ENCODE results near the gene SPARC.
A peak's percentile ranks its signal among the peaks of the same experiment; 100 is the strongest.

The SPARC gene

GRCh38 chr5:151657114-151657513 is 29.6 kb downstream of the SPARC start:
- no peak for DNase-seq

- no peak for DNase-seq
Measured at GRCh38 chr5:151656311-151656710, 30.4 kb downstream of the SPARC start.

- DNase-seq: peak; percentile 68
Measured at GRCh38 chr5:151651997-151652645, 34.6 kb downstream of the SPARC start.

- no peak for DNase-seq
Measured at GRCh38 chr5:151648988-151649387, 37.7 kb downstream of the SPARC start.

GRCh38 chr5:151648089-151648488 is 38.6 kb downstream of the SPARC start:
- no peak for DNase-seq

- no peak for DNase-seq
Measured at GRCh38 chr5:151647320-151647861, 39.3 kb downstream of the SPARC start.

- DNase-seq: no peak
Measured at GRCh38 chr5:151646334-151646733, 40.4 kb downstream of the SPARC start.

GRCh38 chr5:151643388-151643787 is 43.3 kb downstream of the SPARC start:
- no peak for DNase-seq

GRCh38 chr5:151642472-151643140 is 44.1 kb downstream of the SPARC start:
- no peak for DNase-seq

GRCh38 chr5:151638619-151639018 is 48.1 kb downstream of the SPARC start:
- no peak for DNase-seq

- DNase-seq: no peak
Measured at GRCh38 chr5:151637676-151638075, 49.0 kb downstream of the SPARC start.

GRCh38 chr5:151633892-151634291 is 52.8 kb downstream of the SPARC start:
- DNase-seq: no peak

- DNase-seq: no peak
Measured at GRCh38 chr5:151632941-151633340, 53.8 kb downstream of the SPARC start.

- DNase-seq: no peak
Measured at GRCh38 chr5:151632524-151632923, 54.2 kb downstream of the SPARC start.

GRCh38 chr5:151631941-151632340 is 54.8 kb downstream of the SPARC start:
- no peak for DNase-seq

GRCh38 chr5:151630088-151630487 is 56.6 kb downstream of the SPARC start:
- no peak for DNase-seq

GRCh38 chr5:151628112-151628823 is 58.4 kb downstream of the SPARC start:
- DNase-seq: peak; percentile 17

GRCh38 chr5:151627650-151628049 is 59.1 kb downstream of the SPARC start:
- no peak for DNase-seq

- no peak for DNase-seq
Measured at GRCh38 chr5:151625285-151625684, 61.4 kb downstream of the SPARC start.

GRCh38 chr5:151624476-151624875 is 62.2 kb downstream of the SPARC start:
- DNase-seq: no peak

- DNase-seq: no peak
Measured at GRCh38 chr5:151622367-151623088, 64.2 kb downstream of the SPARC start.

GRCh38 chr5:151620461-151620840 is 66.3 kb downstream of the SPARC start:
- DNase-seq: no peak

GRCh38 chr5:151619812-151620460 is 66.8 kb downstream of the SPARC start:
- no peak for DNase-seq

Data from fibroblast of skin of right quadriceps (primary cell).